HG03103 (cell line): Measurements from ENCODE around the gene PRR14L.
"Not testable (repeated sequence)": the region's sequence is repeated elsewhere in the genome, so short reads cannot be mapped to it uniquely, and the experiment has no call there.

Experiments
- ATAC-seq: cut with Tn5 transposase; IDR thresholded peaks from one replicate; pipeline ENCODE4 v1.9.1; 2021; ENCODE audit warnings: low read depth; ENCODE audit not compliant: unreplicated experiment

PRR14L gene

DNA sequence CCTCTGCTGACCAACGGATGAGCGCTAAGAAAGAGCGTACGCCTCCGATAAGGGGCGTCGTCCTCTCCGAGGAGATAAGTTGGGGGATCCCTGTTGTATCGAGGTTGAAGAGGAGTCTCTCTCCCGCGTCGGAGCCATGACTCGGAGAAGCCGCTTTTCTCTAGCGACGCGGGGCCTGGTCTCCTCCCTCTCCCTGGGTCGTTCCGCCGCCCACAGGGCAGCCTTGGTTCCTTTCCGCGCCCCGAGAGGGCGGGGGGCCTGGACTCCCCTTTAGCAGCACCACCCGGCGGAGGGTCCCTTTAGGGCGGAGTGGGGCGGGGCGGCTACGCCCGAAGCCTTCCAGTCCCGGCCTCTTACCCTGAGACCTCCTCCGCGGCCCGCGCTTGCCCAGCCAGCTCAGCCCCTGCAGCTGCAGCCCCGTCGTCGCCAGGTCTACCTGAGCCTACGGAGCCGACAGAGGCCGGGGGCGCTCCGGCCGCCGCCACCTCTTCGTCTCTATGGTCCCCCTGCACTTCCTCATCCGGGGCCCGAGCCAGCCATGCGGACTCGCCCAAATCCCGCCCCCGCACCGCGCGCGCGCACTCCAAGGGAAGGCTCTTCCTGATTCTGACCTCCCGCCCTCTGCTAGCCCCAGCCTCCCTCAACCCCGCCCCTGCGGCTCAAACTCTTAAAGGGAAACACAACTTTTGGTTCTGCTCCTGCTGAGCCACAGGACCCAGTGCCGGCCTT is at the start of gene PRR14L:
Gene PRR14L (minus strand): TSS at position 497 of the 729 bp plus-strand sequence. CDS start 11,272 bp downstream, outside the sequence.
- ATAC-seq, result peak; percentile 51

DNA sequence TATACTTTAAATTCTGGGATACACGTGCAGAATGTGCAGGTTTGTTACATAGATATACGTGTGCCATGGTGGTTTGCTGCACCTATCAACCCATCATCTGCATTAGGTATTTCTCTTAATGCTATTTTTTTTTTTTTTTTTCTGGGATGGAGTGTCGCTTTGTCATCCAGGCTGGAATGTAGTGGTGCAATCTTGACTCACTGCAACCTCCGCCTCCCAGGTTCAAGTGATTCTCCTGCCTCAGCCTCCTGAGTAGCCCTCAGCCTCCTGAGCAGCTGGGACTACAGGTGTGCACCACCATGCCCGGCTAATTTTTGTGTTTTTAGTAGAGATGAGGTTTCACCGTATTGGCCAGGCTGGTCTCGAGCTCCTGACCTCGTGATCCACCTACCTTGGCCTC is 49.4 kb upstream of the PRR14L start:
- not testable (repeated sequence) for ATAC-seq

GRCh38 chr22:31790240-31790639 is 40.3 kb upstream of the PRR14L start:
- ATAC-seq, result no peak

DNA sequence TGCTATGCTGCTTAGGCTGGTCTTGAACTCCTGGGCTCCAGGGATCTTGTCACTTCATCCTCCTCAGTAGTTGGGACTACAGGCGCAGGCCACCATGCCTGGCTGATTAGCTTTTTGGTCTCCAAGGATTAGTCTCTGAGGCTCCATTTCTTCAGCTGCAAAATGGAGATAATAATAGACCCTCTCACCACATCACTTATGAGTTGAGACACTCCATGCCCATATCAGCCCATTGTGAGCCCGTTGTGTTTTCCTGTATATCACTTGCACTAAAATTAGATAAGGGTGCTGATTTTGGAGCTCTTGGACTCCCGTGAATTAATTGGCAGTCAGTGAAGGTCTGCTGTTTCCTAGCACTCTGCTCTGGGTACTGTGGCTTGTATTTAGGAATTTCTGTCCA is 39.9 kb upstream of the PRR14L start:
- ATAC-seq, result no peak

GRCh38 chr22:31776231-31776630 is 26.3 kb upstream of the PRR14L start:
- ATAC-seq, result no peak

DNA sequence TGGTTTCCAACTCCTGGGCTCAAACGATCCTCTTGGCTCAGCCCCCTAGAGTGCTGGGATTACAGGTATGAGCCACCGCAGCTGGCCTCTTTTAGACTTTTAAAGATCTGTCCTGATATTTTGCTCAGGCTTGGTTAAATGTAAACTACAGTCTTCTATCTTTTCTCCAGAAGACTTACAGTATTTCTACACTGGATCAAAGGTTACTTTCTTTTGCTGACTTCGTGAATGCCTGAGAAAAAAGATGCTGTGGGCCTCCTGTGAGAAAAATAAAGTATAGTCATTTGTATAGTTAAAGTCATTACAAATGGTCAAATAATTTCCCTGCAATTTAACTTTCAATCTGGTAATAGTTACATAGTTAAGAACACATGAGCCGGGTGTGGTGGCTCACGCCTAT is 23.5 kb upstream of the PRR14L start:
- no peak for ATAC-seq

DNA sequence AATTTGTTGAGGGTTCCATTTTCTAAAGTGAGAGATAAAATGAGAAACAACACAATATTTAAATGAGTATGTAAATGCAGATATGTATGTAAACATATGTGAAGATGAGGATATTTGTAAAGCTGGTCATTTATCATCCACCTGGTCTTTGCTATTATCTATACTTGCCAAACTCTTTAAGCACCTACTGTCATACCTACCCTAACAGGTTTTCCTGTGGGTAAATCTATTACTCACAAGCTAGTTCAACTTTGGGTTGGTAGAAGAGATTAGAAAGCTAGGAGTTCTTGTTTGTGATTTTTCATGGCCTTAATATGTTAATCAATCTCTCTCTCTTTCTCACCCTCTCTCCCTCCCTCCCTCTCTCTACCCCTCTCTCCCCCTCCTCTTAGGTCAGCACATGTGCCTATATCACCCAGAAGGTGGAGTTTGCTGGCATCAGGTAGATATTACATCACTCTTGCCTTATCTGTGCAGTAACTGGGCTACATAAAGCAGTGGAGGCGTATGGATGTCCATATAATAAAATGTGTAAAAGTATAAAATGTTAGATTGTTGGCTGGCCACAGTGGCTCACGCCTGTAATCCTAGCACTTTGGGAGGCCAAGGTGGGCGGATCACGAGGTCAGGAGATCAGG is 18.6 kb upstream of the PRR14L start:
- no peak for ATAC-seq

DNA sequence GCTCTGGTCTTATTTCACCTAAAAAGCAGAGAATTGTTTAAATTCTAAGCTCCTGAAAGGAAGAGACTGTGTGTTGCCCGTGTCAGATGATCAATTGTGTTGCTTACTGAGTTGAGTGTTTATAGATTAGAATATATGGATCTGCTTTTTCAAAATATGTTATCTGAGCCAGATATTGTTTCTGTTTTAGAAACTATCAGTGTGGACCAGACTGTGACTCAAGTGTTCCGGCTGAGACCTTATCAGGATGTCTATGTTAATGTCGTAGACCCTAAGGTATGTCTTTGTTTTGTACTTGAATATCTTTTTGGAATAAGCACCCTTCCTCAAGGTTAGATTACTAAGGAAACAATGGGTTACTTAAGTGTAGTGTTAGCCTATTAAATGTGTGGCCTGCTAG is 14.9 kb upstream of the PRR14L start:
- no peak for ATAC-seq

DNA sequence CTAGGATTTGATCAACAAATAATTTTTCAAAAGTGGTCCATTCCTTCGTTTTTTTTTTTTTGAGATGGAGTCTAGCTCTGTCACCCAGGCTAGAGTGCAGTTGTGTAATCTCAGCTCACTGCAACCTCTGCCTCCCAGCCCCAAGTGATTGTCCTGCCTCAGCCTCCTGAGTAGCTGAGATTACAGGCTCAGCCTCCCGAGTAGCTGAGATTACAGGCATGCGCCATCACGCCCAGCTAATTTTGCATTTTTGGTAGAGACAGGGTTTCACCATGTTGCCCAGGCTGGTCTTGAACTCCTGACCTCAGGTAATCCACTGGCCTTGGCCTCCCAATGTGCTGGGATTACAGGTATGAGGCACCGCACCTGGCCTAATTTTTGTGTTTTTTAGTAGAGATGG is 8.9 kb upstream of the PRR14L start:
- ATAC-seq, result not testable (repeated sequence)

- no peak for ATAC-seq
These were observed 7.3 kb upstream of the PRR14L start for GRCh38 chr22:31757265-31757664.

DNA sequence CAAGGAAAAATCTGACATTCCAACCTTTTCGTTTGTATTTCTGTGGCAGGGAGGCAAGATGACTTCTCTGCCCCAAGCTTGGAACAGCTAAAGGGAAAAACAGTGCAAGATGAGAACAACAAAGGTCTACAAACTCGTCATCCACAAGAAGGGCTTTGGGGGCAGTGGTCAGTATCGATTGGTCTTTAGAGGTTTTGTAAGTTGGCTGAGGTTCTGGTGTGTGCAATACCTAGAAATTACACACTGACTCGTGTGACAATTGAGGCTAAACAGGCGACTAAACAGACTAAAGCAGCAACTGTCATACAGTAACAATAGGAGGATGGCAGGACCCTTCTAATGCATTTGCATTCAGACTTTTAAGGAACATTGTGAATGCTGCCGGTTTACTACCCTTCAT is 4.9 kb upstream of the PRR14L start:
- no peak for ATAC-seq

GRCh38 chr22:31753634-31754501 is 3.9 kb upstream of the PRR14L start, which contains the start of gene DEPDC5:
TSS of gene DEPDC5 (plus strand) at chr22:31754019. CDS start at chr22:31754922, 903 bp downstream.
- peak; percentile 45 for ATAC-seq

- ATAC-seq, result peak; percentile 12
These were observed 3.2 kb upstream of the PRR14L start for GRCh38 chr22:31753005-31753633.

GRCh38 chr22:31752096-31752847 is 2.3 kb upstream of the PRR14L start:
- no peak for ATAC-seq

GRCh38 chr22:31750365-31751284 is 693 bp upstream of the PRR14L start:
- ATAC-seq, result no peak

- no peak for ATAC-seq
These were observed 1.4 kb downstream of the PRR14L start for GRCh38 chr22:31748490-31748889.

DNA sequence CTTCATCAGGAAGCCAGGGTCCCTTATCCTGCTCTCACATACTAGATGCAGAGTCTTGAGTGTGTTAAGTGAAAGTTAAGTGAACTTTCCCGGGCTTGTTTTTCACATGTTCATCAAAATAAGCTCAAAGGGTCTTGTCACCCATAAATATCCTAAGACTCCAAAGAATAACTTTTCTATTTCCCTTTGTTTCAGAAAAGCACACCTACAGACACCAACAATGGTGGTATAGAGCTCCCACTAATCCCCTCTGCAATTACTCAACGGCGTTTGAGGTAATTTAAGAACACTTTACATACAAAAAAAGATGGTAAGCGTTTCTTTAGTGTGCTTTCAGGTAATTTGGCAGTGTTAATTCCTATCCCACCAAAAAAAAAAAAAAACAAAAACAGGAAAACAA is 2.5 kb downstream of the PRR14L start:
- no peak for ATAC-seq

DNA sequence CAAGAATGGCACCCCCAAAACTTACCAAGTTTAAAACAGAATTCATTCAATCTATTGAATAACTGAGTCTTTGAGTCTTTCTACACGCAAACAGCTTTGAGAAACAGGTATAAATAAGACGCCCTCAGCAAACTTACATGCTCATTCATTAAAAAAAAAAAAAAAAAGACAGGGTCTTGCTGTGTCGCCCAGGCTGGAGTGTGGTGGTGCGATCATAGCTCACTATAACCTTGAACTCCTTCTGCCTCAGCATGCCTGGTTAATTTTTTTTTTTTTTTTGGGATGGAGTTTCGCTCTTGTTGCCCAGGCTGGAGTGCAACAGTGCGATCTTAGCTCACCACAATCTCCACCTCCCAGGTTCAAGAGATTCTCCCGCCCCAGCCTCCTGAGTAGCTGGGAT is 6.1 kb downstream of the PRR14L start:
- no peak for ATAC-seq

DNA sequence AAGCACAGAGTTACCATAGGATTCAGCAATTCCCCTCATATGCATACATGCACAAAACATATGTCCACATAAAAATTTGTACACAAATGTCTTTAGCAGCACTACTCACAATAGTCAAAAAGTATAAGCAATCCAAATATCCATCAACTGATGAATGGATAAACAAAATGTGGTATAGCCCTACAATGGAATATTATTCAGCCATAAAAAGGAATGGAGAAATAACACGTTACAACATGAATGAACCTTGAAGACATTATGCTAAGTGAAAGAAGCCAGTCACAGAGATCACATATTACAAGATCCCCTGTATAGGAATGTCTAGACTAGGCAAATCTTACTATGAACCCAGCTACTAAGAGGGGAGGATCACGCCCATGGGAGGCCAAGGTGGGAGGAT is 7.2 kb downstream of the PRR14L start:
- ATAC-seq, result no peak
